CD4-positive, alpha-beta T cell treated with Interleukin-21 for 1 hour (primary cell): Measurements from ENCODE around the gene DNAH14.
"Not testable (repeated sequence)": the region's sequence is repeated elsewhere in the genome, so short reads cannot be mapped to it uniquely, and the experiment has no call there.

Experiments
- DNase-seq: peaks from one replicate; pipeline ENCODE4 v3.0.0-alpha.2; 2020

Gene DNAH14

DNA sequence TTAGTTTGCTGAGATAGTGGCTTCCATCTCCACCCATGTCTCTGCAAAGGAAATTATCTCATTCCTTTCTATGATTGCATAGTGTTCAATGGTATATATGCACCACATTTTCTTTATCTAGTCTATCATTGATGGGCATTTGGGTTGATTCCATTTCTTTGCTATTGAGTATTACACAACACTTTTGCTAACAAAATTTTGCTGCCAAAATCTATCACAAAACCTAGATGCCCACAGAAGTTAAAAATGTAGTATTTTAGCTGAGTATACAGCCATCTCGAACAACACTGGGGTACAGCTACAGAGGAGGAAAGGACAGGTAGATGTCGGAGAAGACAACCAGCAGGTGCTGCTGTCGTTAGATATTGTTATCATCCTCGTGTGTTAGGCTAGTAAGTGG, 430.6 kb downstream of the DNAH14 start:
- no peak for DNase-seq

- no peak for DNase-seq
These were observed 431.7 kb downstream of the DNAH14 start for GRCh38 chr1:225361176-225361575.

DNA sequence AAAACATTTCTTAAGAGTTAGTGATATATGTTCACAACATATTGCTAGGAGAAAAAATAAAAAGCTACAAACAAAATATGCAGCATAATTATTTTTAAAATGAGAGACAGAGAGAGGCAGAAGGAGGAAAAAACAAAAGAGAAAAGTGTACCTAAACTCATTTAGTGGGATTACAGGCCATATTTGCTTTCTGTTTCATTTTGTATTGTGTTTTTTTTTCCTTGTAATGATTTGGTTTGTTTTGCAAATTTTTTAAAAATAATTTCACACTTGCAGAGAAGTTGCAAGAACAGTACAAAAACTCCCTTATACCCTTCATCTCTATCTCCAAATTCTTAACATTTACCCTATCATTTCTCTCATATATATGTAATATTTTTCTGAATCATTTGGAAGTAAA, 433.3 kb downstream of the DNAH14 start:
- DNase-seq = no peak

GRCh38 chr1:225364439-225364838, 435.0 kb downstream of the DNAH14 start:
- DNase-seq = no peak

DNA sequence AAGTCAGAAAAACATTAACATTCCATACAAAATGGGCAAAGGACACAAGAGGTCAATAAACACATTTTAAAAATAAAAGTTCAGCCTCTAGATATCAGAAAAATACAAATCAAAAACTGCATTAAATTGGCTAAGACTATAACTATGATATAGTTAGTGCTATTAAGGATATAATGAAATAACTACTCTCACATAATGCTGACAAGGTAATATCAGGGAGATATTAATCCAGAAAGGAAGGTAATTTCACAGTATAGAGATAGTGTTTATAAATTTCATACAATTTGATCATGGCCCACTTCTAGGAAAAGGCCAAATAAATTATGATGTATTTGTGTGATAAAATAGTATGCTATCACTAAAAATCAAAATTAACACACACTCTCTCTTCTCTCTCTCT, 436.5 kb downstream of the DNAH14 start:
- no peak for DNase-seq

- DNase-seq = no peak
These were observed 437.1 kb downstream of the DNAH14 start for GRCh38 chr1:225366552-225366951.

DNA sequence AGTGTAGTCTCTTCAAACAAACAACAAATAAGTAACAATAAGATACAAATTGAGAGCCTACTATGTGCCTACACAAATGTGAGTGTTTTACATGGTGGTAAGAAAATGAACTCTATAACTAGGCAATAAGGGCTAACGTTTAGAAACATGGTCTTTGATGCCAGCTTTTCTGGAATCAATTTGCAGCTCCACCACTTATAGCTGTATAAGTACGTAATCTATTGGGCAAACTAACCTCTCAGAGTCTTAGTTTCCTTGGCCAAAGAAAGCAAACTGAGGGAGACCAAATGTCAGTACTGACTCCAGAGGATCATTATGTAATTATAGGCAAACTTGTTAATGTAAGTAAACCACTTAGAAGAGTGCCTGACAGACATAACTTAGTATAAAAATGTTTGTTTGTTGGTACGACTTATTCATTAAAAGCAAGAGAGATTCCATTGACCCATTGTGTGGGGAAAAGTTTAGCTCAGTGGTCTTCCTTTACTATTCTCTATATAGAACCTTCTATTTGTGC, 438.6 kb downstream of the DNAH14 start:
- DNase-seq = no peak

DNA sequence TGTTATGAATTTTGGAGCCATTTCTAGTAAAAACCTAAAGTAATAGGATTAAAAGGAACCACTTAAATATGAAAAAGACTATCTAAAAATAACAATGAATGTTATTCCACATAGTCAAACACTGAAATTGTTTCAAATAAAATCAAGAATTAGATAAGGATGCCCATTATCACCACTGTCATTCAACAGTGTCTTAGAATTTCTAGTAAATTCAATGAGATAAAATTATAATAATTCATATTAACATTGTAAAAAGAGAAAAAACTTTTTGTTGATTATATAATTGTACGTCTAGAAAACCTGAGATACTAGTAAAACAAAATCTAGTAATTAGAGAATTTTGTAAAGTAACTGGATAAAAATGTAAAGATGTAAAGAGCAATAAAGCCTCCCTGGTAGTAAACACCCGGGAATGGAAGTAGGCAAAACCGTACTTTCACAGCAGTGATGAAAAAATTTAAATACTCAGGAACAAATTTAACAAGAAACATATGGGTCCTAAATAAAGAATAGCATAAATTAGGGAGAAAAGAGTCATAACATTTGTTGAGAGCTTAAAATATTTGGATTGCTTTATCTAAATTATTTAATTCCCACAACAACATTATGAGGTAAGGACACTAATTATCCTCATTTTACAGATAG, 442.0 kb downstream of the DNAH14 start:
- no peak for DNase-seq

- no peak for DNase-seq
These were observed 443.7 kb downstream of the DNAH14 start for GRCh38 chr1:225373155-225373554.

DNA sequence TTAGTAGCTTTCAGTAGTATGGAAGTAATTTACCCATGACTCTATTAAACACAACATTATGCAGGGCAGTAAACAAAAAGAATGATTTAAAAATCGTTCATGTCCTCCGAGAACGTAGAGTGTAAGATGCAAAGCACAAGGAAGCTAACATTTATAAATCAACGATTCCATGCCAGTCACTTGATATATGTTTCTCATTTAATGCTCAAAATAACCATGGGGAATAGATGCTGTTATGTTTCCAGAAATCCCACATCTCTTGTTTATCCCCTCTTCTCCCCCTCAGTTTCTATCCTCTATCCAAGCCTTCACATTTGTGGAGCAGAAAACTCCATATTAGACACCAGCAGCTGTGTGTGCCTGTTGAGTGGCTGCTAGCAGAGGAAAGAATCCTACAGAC, 445.5 kb downstream of the DNAH14 start:
- DNase-seq = no peak

DNA sequence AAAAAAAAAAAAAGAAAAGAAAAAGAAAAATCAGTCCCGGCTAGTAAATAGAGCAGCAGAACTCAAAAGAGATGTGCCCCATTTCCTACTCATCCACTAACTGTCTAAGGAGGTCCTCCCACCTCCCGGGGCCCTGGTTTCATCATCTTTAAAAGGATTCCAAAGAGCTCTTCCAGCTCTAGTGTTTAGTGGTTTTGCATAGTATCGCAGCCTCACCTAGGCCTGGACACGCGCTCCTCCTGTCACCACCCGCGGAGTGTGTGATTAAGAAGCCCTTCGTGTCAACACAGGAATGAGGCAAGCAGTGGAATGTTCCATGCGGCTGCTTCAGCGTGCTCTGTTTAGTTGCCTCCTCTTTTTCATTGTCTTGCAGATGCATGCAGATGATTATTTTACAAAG, 449.4 kb downstream of the DNAH14 start:
- DNase-seq = no peak

GRCh38 chr1:225380691-225381090, 451.2 kb downstream of the DNAH14 start:
- DNase-seq = no peak

- not testable (repeated sequence) for DNase-seq
These were observed 457.4 kb downstream of the DNAH14 start for GRCh38 chr1:225386860-225387259.

GRCh38 chr1:225388372-225388771, 458.9 kb downstream of the DNAH14 start:
- no peak for DNase-seq

DNA sequence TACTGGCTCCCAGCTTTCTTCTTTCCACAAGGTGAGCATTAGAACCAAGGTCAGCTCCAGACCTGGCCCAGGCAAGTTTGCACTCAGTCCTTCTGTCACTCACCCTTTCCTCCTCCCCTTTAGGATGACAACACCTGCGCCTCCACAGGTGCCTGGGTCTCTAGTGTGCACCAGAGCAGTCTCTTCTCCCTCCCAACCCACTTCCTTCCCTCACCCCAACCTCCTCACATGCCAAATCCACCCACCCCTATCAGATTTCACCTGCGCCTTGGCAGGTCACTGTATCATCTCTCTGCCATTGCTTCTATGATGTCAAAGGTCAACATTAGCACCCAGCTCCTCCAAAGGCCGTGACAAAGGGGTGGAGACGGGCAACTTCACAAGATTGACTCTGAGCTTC, 460.4 kb downstream of the DNAH14 start:
- no peak for DNase-seq

DNA sequence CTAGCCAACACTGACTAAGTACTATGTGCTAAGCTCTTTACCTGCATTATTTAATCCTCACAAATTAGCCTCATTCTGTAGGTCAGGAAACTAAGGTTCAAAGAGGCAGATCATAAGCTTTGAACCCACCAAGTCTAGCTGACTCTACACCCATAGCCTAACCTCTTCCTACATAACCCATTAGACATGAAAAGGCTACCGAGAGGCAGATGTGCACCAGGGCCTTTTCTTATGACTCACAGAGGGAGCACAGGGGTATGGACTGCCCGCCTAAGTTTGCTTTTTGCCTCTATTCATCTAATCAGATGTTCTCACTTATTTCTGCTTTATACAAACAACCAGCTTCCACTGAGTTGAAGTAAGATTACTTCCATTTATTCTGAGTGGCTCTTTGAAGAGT, 466.9 kb downstream of the DNAH14 start:
- no peak for DNase-seq

- no peak for DNase-seq
These were observed 471.5 kb downstream of the DNAH14 start for GRCh38 chr1:225400968-225401367.

- DNase-seq = no peak
These were observed 477.7 kb downstream of the DNAH14 start for GRCh38 chr1:225406976-225407725.

- no peak for DNase-seq
These were observed 478.3 kb downstream of the DNAH14 start for GRCh38 chr1:225407755-225408154.

DNA sequence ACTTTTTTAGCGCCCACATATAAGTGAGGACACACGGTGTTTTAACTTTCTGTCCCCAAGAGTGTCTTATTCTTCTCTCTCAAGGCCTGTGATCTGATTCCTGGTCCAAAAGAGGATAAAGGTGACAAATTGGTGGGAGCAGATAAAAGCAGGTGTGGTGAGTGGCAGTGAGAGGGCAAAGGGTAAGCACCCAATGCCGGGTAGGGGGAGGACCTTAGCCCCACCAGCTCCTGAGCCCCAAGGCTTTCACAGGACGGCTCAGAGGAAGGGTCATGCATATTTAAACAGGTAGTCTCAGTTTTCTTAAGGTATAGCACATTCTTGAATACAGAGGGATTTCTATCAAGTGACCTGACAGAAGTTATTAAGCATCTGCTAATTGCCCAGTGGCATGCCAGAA, 478.8 kb downstream of the DNAH14 start:
- DNase-seq = no peak

- DNase-seq = no peak
These were observed 479.6 kb downstream of the DNAH14 start for GRCh38 chr1:225409051-225409450.

DNA sequence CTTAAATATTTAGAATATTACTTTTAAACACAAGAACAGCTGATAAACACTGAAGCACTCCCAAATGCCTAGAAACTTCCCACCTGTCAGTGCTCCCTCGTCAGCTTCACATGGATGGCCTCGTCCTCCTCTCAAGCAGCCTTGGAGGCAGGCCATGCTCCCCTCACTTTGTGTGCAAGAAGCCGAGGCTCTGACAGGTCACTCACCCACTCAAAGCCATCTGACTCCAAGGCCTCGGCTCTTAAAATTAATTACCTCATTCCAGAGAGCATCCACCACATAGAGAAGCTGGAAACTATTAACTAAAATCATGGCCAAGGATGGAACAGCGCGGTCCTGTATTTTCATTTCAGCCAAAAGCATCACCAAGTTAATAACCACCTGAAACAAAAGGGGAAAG, 480.6 kb downstream of the DNAH14 start:
- DNase-seq = no peak

- no peak for DNase-seq
These were observed 482.8 kb downstream of the DNAH14 start for GRCh38 chr1:225412321-225412720.

- DNase-seq = no peak
These were observed 483.4 kb downstream of the DNAH14 start for GRCh38 chr1:225412803-225413351.
